HepG2 (cell line): ENCODE data around the gene MYCBP2. TPM values are rescaled to one million over a fixed set of nuclear protein-coding genes. Genes with fewer than 3 reads are reported as not detected.
A peak's percentile ranks its signal among the peaks of the same experiment; 100 is the strongest.

Source experiments
- CENPBD1 ChIP-seq: sonication (generic); formaldehyde crosslinking; IDR thresholded peaks from 2 replicates; pipeline ENCODE4 v1.8.0; 2022; ENCODE audit warnings: missing genetic modification reagents, low read depth, mild to moderate bottlenecking, borderline replicate concordance
- LBX2 ChIP-seq: sonication (generic); formaldehyde crosslinking; IDR thresholded peaks from 2 replicates; pipeline ENCODE4 v1.5.0; 2020; ENCODE audit warnings: missing genetic modification reagents, mild to moderate bottlenecking, borderline replicate concordance
- MYPOP ChIP-seq: sonication (generic); formaldehyde crosslinking; IDR thresholded peaks from 2 replicates; pipeline ENCODE4 v1.8.1; 2023; ENCODE audit warnings: mild to moderate bottlenecking, moderate library complexity, missing genetic modification reagents
- NFIC ChIP-seq: IDR thresholded peaks from 2 replicates; pipeline ENCODE4 v1.6.1; 2012; ENCODE audit warnings: mild to moderate bottlenecking, low read length, inconsistent platforms
- PATZ1 ChIP-seq: sonication (generic); formaldehyde crosslinking; IDR thresholded peaks from 2 replicates; pipeline ENCODE4 v1.4.0; 2020; ENCODE audit warnings: missing genetic modification reagents
- PAXIP1 ChIP-seq: sonication (generic); formaldehyde crosslinking; conservative IDR thresholded peaks from 2 replicates; pipeline ENCODE4 v1.4.0; 2020; ENCODE audit warnings: mild to moderate bottlenecking, missing genetic modification reagents, moderate library complexity
- RNF2 ChIP-seq: fragments of 450-650 bp; conservative IDR thresholded peaks from 2 replicates; pipeline ENCODE4 v1.6.1; 2016; ENCODE audit warnings: low read depth
- STAG1 ChIP-seq: sonication (generic); formaldehyde crosslinking; IDR thresholded peaks from 2 replicates; pipeline ENCODE4 v1.4.0; 2020; ENCODE audit warnings: missing genetic modification reagents
- ZBTB38 ChIP-seq: sonication (generic); formaldehyde crosslinking; IDR thresholded peaks from 2 replicates; pipeline ENCODE4 v1.5.1; 2020; ENCODE audit warnings: mild to moderate bottlenecking, missing genetic modification reagents
- ZBTB4 ChIP-seq: sonication (generic); formaldehyde crosslinking; IDR thresholded peaks from 2 replicates; pipeline ENCODE4 v1.4.0; 2020; ENCODE audit warnings: missing genetic modification reagents, mild to moderate bottlenecking, borderline replicate concordance
- ZNF335 ChIP-seq: sonication (generic); formaldehyde crosslinking; IDR thresholded peaks from 2 replicates; pipeline ENCODE4 v1.4.0; 2020; ENCODE audit warnings: missing genetic modification reagents
- ZNF367 ChIP-seq: sonication (generic); formaldehyde crosslinking; IDR thresholded peaks from 2 replicates; pipeline ENCODE4 v1.4.0; 2020; ENCODE audit warnings: missing genetic modification reagents, borderline replicate concordance
- ZNF614 ChIP-seq: IDR thresholded peaks from 2 replicates; pipeline ENCODE4 v1.6.1; 2018; ENCODE audit warnings: missing biosample characterization, missing genetic modification reagents, inconsistent platforms, borderline replicate concordance
- ZNF75D ChIP-seq: sonication (generic); formaldehyde crosslinking; IDR thresholded peaks from 2 replicates; pipeline ENCODE4 v1.8.1; 2023; ENCODE audit warnings: missing genetic modification reagents, mild to moderate bottlenecking, borderline replicate concordance
- ZNF891 ChIP-seq: sonication (generic); formaldehyde crosslinking; IDR thresholded peaks from 2 replicates; pipeline ENCODE4 v1.5.0; 2020; ENCODE audit warnings: mild to moderate bottlenecking, missing genetic modification reagents
- polyA plus RNA-seq, 8 experiments: library from polyadenylated mRNA; depleted of rRNA in 3 of 8; stranded (reverse) in 7 of 8; unstranded in 1 of 8; fragments of >200 nt; fragmentation: Illumina TruSeq in 4 of 8; extraction: Trizol in 4 of 8; gene quantifications; 2 replicates each; pipeline versions ENCODE4 v1.2.1 to v1.2.3, GENCODE V29; 2011 to 2016; ENCODE audit warnings: low read depth in 4 of 8, missing spikeins in 1 of 8, mixed read lengths in 1 of 8; ENCODE audit not compliant: insufficient read depth in 1 of 8
- total RNA-seq, 5 experiments: library from RNA; depleted of rRNA; stranded (reverse); fragments of >200 nt; fragmentation: Illumina TruSeq; extraction: Trizol; gene quantifications; 2 replicates each; pipeline ENCODE4 v1.2.3, GENCODE V29; 2016; ENCODE audit warnings: low read depth in 1 of 5

MYCBP2 gene
- total and polyA plus RNA-seq, 2 of the 13 experiments (the other 11 are each of a cell fraction or from before 2014, with no cell fraction given): 16.3 to 35.3 TPM

GRCh38 chr13:77329133-77329910 lies 2.4 kb upstream of the MYCBP2 start (continued):
- TF ChIP-seq PAXIP1 (CRISPR knock-in tag) (0 out of 2 replicates have a peak, but pooled peaks have one; percentile 36), ZNF335 (no peak), ZBTB38 (no peak), ZNF614 (peak; percentile 31; the same call in 1 of the 2 replicates), STAG1 (CRISPR knock-in tag) (no peak), ZNF891 (no peak), MYPOP (CRISPR knock-in tag) (no peak), NFIC (no peak), ZBTB4 (CRISPR knock-in tag) (no peak), RNF2 (0 out of 2 replicates have a peak, but pooled peaks have one; percentile 32), CENPBD1 (CRISPR knock-in tag) (no peak), ZNF367 (no peak), ZNF75D (CRISPR knock-in tag) (no peak), LBX2 (CRISPR knock-in tag) (no peak), PATZ1 (CRISPR knock-in tag) (peak; percentile 97)
